ENCODE measurements around the gene ANKRD53.
"Not testable (repeated sequence)": the region's sequence is repeated elsewhere in the genome, so short reads cannot be mapped to it uniquely, and the experiment has no call there.

The ANKRD53 gene

DNA sequence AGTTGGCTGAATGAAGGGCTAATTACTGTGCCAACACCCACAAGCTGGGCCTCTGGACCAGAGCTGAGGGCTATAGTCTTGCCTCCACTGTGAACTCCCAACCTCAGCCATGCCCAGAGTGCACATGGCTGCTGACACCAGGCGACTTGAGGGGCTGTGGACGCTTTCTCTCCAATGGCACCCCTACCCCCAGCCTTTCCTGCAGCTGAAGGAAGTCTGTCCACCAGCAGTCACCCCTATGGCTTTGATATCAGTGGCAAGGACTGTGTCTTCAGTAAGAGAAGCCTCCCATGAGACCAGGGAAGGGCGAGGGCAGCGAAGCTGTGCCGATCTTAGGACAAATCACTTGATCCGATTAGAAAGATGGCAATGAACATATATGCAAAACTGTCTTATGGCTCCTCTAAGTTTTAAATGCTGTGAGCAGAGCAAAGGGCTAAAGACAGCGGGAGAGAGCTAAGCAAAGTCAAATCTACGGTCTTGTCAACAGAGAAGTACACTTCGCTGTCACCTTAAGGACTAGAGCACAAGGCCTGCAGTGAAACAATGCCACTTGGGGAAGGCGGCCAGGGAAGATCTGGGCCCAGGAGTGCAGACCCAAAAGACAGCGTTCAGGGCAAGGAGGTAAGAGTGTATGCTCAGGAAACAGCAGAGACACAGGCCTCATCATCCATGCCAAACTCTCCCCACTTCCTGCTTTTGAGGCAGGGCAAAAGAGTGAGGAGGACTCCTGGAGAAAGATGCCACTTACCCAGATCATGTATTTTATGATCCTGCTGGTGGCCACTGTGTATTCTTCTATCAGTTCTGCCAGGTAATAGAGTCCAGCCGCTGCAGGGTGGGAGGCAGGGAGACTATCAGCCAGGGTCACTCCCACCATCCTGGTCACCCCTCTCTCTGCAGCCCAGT, 14.8 kb downstream of the ANKRD53 start:
- no peak for DNase-seq

- DNase-seq: peak; percentile 35 to 42
Observed at GRCh38 chr2:70994009-70994698, 15.7 kb downstream of the ANKRD53 start.

DNA sequence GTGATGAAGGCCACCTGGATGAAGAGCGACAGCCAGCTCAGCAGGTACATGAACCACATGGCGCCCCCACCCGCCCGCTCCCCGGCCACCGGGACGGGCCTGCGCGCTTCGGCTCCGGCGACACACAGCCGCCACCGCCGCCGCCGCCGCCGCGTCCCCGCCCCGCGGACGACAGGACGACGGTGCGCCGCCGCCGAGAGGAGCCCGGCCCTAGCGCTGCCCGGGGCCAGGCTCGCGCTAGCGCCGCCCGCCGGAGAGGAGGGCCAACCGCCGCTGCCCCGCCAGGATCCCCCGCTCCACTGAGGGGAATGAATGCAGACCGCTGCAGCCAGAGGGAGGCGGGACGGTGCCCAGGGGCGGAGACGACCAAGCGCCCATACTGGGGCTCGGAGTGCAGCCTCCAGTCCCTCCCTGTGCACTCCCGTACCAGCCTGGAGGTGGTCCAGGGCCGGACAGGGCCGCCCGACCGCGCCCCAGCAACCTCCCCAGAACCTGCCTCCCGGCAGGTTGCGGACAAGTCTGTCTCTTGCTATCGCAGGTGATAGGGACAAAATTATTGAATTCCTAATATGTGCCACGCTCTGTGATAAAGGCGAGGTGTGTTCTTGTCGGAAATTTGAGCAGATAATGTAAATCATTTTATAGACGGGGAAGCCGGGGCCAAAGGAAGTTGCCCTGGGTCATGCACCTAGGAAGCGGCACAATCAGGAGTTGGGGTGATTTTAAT, 16.4 kb downstream of the ANKRD53 start, which contains the start of gene TEX261:
Gene TEX261 (minus strand): TSS at position 175 of the 727 bp plus-strand sequence. CDS start 116 bp downstream, at position 59.
- peak; percentile 86 to 87 for DNase-seq

DNA sequence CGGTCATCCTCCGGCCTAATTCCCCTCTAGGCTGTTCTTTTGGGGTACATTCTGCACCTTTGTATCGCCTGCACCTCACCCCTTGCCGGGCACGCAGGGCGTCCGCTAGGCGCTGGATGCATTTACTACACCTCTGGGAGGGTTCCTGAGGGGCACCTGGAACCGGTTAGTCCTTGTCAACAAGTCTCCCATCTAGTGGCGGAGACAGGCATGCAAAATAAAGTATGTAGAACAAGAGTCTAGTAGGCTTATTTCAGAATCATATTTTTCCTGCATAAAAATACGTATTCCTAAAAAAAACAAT, 16.9 kb downstream of the ANKRD53 start:
- peak; percentile 55 to 61 for DNase-seq

GRCh38 chr2:70998885-70999284, 20.5 kb downstream of the ANKRD53 start:
- not testable (repeated sequence) for DNase-seq

- DNase-seq: no peak
Observed at GRCh38 chr2:70999362-70999761, 20.9 kb downstream of the ANKRD53 start.

- not testable (repeated sequence) for DNase-seq
Observed at GRCh38 chr2:70999931-71000330, 21.5 kb downstream of the ANKRD53 start.

DNA sequence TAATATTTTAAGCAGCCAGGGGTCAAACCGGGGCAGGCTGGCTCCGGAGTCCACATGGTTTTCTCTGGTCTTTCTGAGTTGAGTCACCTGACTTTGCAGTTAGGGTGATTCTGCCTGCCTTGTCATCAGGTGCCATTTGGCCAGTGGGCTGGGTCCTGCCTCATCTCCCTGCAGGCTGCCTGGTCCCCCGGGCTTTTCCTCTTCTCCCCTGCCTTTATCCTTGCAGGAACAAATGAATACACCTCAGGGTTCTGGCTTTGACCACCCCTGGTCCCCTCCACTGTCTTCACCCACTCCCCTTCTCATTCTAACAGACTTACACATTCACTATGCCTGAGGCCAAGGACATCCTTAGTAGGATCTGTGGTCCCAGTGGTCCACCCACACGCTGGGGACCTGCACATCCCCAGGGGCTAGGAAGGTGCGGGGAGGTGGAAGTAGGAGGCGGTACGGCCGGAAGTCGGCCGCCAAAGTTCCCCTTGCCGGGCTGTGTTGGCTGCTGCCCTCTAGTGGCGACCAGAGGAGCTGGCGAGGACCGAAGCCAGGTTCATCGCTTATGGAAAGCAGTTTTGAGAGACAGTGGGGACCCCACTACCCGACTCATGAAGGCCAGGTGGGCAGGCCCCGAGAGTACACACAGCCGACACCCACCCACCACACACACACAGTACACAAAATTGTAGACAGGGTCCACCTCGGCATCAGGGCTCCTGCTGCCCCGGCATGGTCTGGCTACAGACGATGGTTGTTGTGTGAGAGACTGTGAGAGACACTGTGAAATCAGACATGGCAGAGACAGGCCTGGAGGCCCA, 22.6 kb downstream of the ANKRD53 start:
- DNase-seq: peak; percentile 77 to 78

DNA sequence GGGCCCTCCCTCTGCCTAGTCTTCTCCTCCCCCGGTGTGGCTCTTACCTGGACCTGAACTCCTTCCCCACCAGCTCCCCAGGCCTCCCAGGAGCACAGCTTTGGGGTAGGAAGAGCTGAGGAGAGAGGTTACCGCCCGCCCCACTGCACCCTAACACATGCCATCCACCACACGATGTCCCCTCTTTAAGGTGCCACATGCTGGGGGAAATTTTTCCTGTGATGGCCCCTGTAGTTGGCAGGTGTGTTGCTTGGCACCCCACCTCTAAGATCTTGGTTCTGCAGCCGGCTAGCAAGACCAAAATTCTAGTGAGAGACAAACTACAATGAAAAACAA, 23.1 kb downstream of the ANKRD53 start:
- DNase-seq: no peak

DNA sequence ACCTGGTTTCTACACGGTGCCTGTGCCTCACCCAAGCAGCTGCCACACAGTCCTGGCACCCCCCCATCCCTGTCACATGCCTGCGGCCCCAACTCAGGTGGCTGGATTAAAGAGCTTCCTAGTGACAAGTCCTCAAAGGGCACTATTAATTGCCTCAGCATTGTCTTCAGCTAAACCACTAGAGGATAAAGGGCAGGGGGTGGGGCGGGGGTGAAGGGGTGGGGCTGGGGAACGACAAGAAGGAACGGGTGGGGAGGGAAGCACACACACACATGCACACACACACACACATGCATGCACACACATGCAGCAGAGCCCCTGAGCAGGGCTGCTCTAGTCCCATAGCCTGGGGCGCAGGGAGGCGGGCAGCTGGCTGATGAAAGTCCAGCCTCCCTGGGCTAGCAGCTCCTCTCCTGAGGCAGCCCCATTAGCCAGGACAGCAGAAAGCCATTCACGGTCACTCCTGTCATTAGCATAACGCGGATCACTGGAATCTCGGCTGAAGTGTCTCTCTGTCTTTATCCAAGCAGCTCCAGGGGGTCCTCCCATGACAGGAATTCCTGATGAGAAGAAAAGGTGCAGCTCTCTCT, 23.6 kb downstream of the ANKRD53 start:
- DNase-seq: no peak

GRCh38 chr2:71003396-71003795, 25.0 kb downstream of the ANKRD53 start:
- DNase-seq: no peak

DNA sequence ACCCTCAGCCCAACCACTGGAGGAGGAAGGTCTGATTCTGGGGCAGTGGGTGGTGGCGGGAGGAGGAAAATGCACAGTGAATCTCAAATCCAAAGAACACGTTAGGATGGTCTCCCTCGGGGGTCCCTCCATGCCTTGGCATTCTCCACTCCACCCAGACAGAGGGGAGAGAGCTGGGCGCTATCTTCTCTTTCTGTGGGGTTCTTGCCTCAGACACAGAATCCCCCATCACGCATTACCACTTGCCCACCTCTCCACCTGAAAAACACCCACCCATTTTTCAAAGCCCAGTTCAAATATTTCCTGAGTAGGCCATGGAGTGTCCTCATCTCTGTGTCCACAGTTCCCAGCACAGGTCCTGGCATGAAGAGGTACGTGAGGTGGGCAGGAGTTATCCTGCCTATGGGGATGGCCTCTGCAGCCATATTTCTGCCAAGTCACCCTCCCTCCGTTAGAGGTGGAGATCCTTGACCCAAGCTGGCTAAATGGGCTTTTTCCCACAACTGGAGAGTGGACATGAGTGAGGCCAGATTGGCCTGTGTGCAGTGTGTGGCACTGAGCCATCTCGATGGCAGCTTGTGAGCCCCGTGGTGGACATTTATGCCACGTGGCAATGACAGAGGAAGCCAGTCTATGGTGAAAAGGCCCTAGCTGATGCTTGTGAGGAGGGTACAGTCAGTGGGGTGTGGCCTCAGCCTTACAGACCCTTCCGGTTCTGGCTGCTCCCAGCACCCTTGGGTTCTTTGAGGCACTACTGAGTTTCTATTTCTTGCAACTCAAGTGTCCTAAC, 25.7 kb downstream of the ANKRD53 start:
- DNase-seq: no peak

GRCh38 chr2:71004857-71005256, 26.4 kb downstream of the ANKRD53 start:
- DNase-seq: no peak

- DNase-seq: no peak
Observed at GRCh38 chr2:71005271-71006202, 27.1 kb downstream of the ANKRD53 start.

- no peak for DNase-seq
Observed at GRCh38 chr2:71006323-71006722, 27.9 kb downstream of the ANKRD53 start.

- DNase-seq: no peak
Observed at GRCh38 chr2:71006955-71007799, 28.7 kb downstream of the ANKRD53 start.

GRCh38 chr2:71008342-71008741, 29.9 kb downstream of the ANKRD53 start:
- DNase-seq: no peak

DNA sequence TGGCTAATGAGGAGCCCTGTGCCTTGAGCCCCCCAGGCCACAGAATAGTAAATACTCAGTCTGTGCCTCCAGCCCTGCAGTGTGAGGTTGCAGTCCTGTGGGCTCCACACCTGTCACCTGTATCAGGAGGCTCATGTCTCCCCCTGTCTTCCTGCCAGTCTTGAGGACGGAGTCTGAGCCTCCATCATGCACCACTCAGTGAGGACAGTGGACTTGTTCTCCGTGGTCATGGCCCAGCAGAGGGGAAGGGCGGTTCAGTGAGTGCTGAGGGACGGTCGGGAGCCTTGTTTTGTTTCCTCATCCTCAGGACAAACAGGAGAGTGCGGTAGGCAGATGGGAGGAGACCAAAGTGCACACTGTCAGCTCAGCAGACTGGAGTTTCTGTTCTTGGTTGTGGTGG, 33.4 kb downstream of the ANKRD53 start:
- DNase-seq: not testable (repeated sequence)

DNA sequence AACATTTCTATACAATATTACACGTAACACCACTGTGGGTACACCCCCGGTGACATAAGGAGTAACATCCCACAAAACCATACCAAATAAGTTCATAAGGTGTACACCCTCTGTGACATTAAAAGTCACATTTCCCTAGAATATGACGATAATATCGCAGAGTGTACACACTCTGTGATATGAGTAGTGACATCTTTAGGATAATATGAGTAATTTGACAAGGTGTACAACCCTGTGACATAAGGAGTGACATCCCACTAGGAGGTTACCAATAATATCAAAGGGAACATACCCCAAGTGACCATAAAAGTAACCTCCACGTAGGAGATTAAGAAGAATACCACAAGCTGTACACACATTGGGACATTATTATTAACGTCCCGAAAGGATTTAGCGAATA, 40.2 kb downstream of the ANKRD53 start:
- DNase-seq: no peak

All from activated CD4-positive, alpha-beta T cell treated with anti-CD3 and anti-CD28 coated beads for 4 hours (primary cell).